ENCODE measurements around the gene NUP35. TPM values are rescaled to one million over a fixed set of nuclear protein-coding genes. Genes with fewer than 3 reads are reported as not detected.
"Not testable (repeated sequence)": the region's sequence is repeated elsewhere in the genome, so short reads cannot be mapped to it uniquely, and the experiment has no call there.

Gene NUP35
- total RNA-seq, 2 donors from 2014 or later, result 9.8 to 11.7 TPM

GRCh38 chr2:183124957-183125255 lies 663 bp downstream of the NUP35 start:
- intact Hi-C loops (cut with DNase I), result loop anchor here in 1 of 2 donors (5.0 kb wide), 1 partner anchor 38 kb away; no protein-coding TSS in a partner anchor
- DNase-seq (ENCODE audit: low spot score), result no peak

GRCh38 chr2:183125659-183126341 lies 1.6 kb downstream of the NUP35 start:
- intact Hi-C loops (cut with DNase I), result no loop called here
- no peak for DNase-seq (ENCODE audit: low spot score)

- intact Hi-C loops (cut with DNase I), result no loop called here
- no peak for DNase-seq (ENCODE audit: low spot score)
Observed at GRCh38 chr2:183126635-183127034, 2.4 kb downstream of the NUP35 start.

- no peak for DNase-seq (ENCODE audit: low spot score)
- intact Hi-C loops (cut with DNase I), result no loop called here
Observed at GRCh38 chr2:183134016-183134415, 9.8 kb downstream of the NUP35 start.

GRCh38 chr2:183148955-183149354 lies 24.7 kb downstream of the NUP35 start:
- intact Hi-C loops (cut with DNase I), result no loop called here
- no peak for DNase-seq (ENCODE audit: low spot score)

GRCh38 chr2:183149489-183149888 lies 25.2 kb downstream of the NUP35 start:
- DNase-seq (ENCODE audit: low spot score), result no peak
- intact Hi-C loops (cut with DNase I), result no loop called here

- DNase-seq (ENCODE audit: low spot score); intact Hi-C loops (cut with DNase I): not testable (repeated sequence)
Observed at GRCh38 chr2:183152280-183152679, 28.0 kb downstream of the NUP35 start.

- intact Hi-C loops (cut with DNase I), result no loop called here
- DNase-seq (ENCODE audit: low spot score), result no peak
Observed at GRCh38 chr2:183153967-183154366, 29.7 kb downstream of the NUP35 start.

- DNase-seq (ENCODE audit: low spot score); intact Hi-C loops (cut with DNase I): not testable (repeated sequence)
Observed at GRCh38 chr2:183154772-183155171, 30.5 kb downstream of the NUP35 start.

- intact Hi-C loops (cut with DNase I), result no loop called here
- no peak for DNase-seq (ENCODE audit: low spot score)
Observed at GRCh38 chr2:183157131-183157530, 32.9 kb downstream of the NUP35 start.

GRCh38 chr2:183162362-183162761 lies 38.1 kb downstream of the NUP35 start:
- DNase-seq (ENCODE audit: low spot score), result no peak
- intact Hi-C loops (cut with DNase I), result no loop called here

GRCh38 chr2:183163821-183164649 lies 39.8 kb downstream of the NUP35 start:
- DNase-seq (ENCODE audit: low spot score), result no peak
- intact Hi-C loops (cut with DNase I), result no loop called here

GRCh38 chr2:183164650-183165015 lies 40.4 kb downstream of the NUP35 start:
- DNase-seq (ENCODE audit: low spot score), result no peak
- intact Hi-C loops (cut with DNase I), result no loop called here

- no peak for DNase-seq (ENCODE audit: low spot score)
- intact Hi-C loops (cut with DNase I), result no loop called here
Observed at GRCh38 chr2:183166210-183166609, 42.0 kb downstream of the NUP35 start.

GRCh38 chr2:183166976-183167375 lies 42.7 kb downstream of the NUP35 start:
- DNase-seq (ENCODE audit: low spot score); intact Hi-C loops (cut with DNase I): not testable (repeated sequence)

GRCh38 chr2:183172220-183172887 lies 48.1 kb downstream of the NUP35 start:
- intact Hi-C loops (cut with DNase I), result no loop called here
- no peak for DNase-seq (ENCODE audit: low spot score)

- intact Hi-C loops (cut with DNase I), result no loop called here
- DNase-seq (ENCODE audit: low spot score), result no peak
Observed at GRCh38 chr2:183179156-183179555, 54.9 kb downstream of the NUP35 start.

GRCh38 chr2:183185534-183185933 lies 61.3 kb downstream of the NUP35 start:
- no peak for DNase-seq (ENCODE audit: low spot score)
- intact Hi-C loops (cut with DNase I), result no loop called here

- DNase-seq (ENCODE audit: low spot score), result no peak
- intact Hi-C loops (cut with DNase I), result no loop called here
Observed at GRCh38 chr2:183186296-183186695, 62.1 kb downstream of the NUP35 start.

- intact Hi-C loops (cut with DNase I), result no loop called here
- DNase-seq (ENCODE audit: low spot score), result no peak
Observed at GRCh38 chr2:183186766-183187165, 62.5 kb downstream of the NUP35 start.
